Measurements from ENCODE around the gene VPS25. TPM values are rescaled to one million over a fixed set of nuclear protein-coding genes. Genes with fewer than 3 reads are reported as not detected.

The VPS25 gene
- total RNA-seq, 6 donors from 2014 or later, result 19.0 to 54.6 (median 36.7) TPM

- no peak for TF ChIP-seq POLR2A (IDR thresholded peaks at IDR 0.05)
- TF ChIP-seq CTCF (IDR thresholded peaks at IDR 0.05), result no peak
- TF ChIP-seq POLR2AphosphoS5 (IDR thresholded peaks at IDR 0.05), result no peak
- no peak for TF ChIP-seq EP300 (IDR thresholded peaks at IDR 0.05)
- Histone ChIP-seq H3K27me3 (no peaks in the 10 kb centered on the region), H3K9me3 (no peaks in the 10 kb centered on the region), H3K4me3 (no peak overlapping the region), H3K36me3 (peaks cover 3 to 21% (median 15%) of the 10 kb centered on the region in 4 donors), H3K4me1 (no peaks in the 10 kb centered on the region), H3K27ac (no peak overlapping the region)
- WGBS, 2 donors, result 100% methylated on average over 1 of the region's 1 CpG
- no peak for DNase-seq
- no peak for ATAC-seq (ENCODE audit: low FRiP score in 2 of 2)
Observed at GRCh38 chr17:42806249-42806648, 33.0 kb downstream of the VPS25 start.

GRCh38 chr17:42809250-42809649 is 36.0 kb downstream of the VPS25 start:
- DNase-seq, result peak in 1 of 2 donors; percentile 31
- 13 to 25% methylated on average over 3 of the region's 3 CpGs for WGBS, 2 donors
- no peaks in the 10 kb centered on the region for H3K9me3 ChIP-seq
- no peaks in the 10 kb centered on the region for H3K27me3 ChIP-seq
- peak in 1 of 2 donors; percentile 75 for ATAC-seq (ENCODE audit: low FRiP score in 2 of 2)
- TF ChIP-seq CTCF (IDR thresholded peaks at IDR 0.05) (no peak), POLR2AphosphoS5 (IDR thresholded peaks at IDR 0.05) (no peak), POLR2A (IDR thresholded peaks at IDR 0.05) (no peak), EP300 (IDR thresholded peaks at IDR 0.05) (no peak)
- H3K27ac ChIP-seq, result no peak overlapping the region
- H3K4me3 ChIP-seq, result no peak overlapping the region
- peaks cover 15 to 49% (median 36%) of the 10 kb centered on the region in 4 donors for H3K36me3 ChIP-seq
- no peaks in the 10 kb centered on the region for H3K4me1 ChIP-seq

GRCh38 chr17:42814633-42815399 is 41.6 kb downstream of the VPS25 start:
- H3K27me3 ChIP-seq, result no peaks in the 10 kb centered on the region
- WGBS, 2 donors, result 55 to 57% methylated on average over 8 of the region's 8 CpGs
- H3K9me3 ChIP-seq, result no peaks in the 10 kb centered on the region
- peaks cover 42 to 97% (median 85%) of the 10 kb centered on the region in 4 donors for H3K36me3 ChIP-seq
- ATAC-seq (ENCODE audit: low FRiP score in 2 of 2), result peak; percentile 70 to 75
- TF ChIP-seq EP300 (IDR thresholded peaks at IDR 0.05), result peak in 2 of 4 donors; percentile 51 to 55
- TF ChIP-seq POLR2A (IDR thresholded peaks at IDR 0.05), result no peak
- no peak overlapping the region for H3K4me3 ChIP-seq
- peak in 1 of 2 donors; percentile 42 for DNase-seq
- peaks cover 0 to 13% (median 3%) of the 10 kb centered on the region in 4 donors for H3K4me1 ChIP-seq
- H3K27ac ChIP-seq, result peak overlapping the region in 2 of 4 donors; percentile 3 to 64

GRCh38 chr17:42817866-42818265 is 44.6 kb downstream of the VPS25 start:
- ATAC-seq (ENCODE audit: low FRiP score in 2 of 2) (no peak), DNase-seq (no peak)
- Histone ChIP-seq H3K4me1 (peaks cover 3 to 22% (median 9%) of the 10 kb centered on the region in 4 donors), H3K9me3 (no peaks in the 10 kb centered on the region), H3K27ac (no peak overlapping the region), H3K27me3 (no peaks in the 10 kb centered on the region), H3K4me3 (no peak overlapping the region), H3K36me3 (peaks cover 38 to 92% (median 77%) of the 10 kb centered on the region in 4 donors)
- TF ChIP-seq POLR2AphosphoS5 (IDR thresholded peaks at IDR 0.05) (no peak), EP300 (IDR thresholded peaks at IDR 0.05) (no peak)
- WGBS, 2 donors, result 40 to 54% methylated on average over 1 of the region's 1 CpG

GRCh38 chr17:42818379-42818778 is 45.1 kb downstream of the VPS25 start:
- no peak overlapping the region for H3K4me3 ChIP-seq
- TF ChIP-seq CTCF (IDR thresholded peaks at IDR 0.05), result no peak
- no peak for TF ChIP-seq EP300 (IDR thresholded peaks at IDR 0.05)
- peaks cover 8 to 27% (median 15%) of the 10 kb centered on the region in 4 donors for H3K4me1 ChIP-seq
- H3K27ac ChIP-seq, result no peak overlapping the region
- no peaks in the 10 kb centered on the region for H3K27me3 ChIP-seq
- 88 to 96% methylated on average over 5 of the region's 5 CpGs for WGBS, 2 donors
- DNase-seq, result no peak
- peaks cover 34 to 87% (median 72%) of the 10 kb centered on the region in 4 donors for H3K36me3 ChIP-seq
- H3K9me3 ChIP-seq, result no peaks in the 10 kb centered on the region
- ATAC-seq (ENCODE audit: low FRiP score in 2 of 2), result peak in 1 of 2 donors; percentile 17

Data from upper lobe of left lung (tissue), 6 donors.